ENCODE data around the gene CEP112. TPM values are rescaled to one million over a fixed set of nuclear protein-coding genes. Genes with fewer than 3 reads are reported as not detected.
A peak's percentile ranks its signal among the peaks of the same experiment; 100 is the strongest.

The CEP112 gene
- total RNA-seq, 2 donors from 2014 or later, result 18.9 to 21.0 TPM

- ATAC-seq, result no peak
- DNase-seq, result no peak
- intact Hi-C loops (cut with DNase I), result no loop called here
Measured at GRCh38 chr17:65660947-65661346, 531.0 kb downstream of the CEP112 start.

- DNase-seq (no peak), ATAC-seq (no peak)
- intact Hi-C loops (cut with DNase I), result no loop called here
Measured at GRCh38 chr17:65660078-65660477, 531.9 kb downstream of the CEP112 start.

DNA sequence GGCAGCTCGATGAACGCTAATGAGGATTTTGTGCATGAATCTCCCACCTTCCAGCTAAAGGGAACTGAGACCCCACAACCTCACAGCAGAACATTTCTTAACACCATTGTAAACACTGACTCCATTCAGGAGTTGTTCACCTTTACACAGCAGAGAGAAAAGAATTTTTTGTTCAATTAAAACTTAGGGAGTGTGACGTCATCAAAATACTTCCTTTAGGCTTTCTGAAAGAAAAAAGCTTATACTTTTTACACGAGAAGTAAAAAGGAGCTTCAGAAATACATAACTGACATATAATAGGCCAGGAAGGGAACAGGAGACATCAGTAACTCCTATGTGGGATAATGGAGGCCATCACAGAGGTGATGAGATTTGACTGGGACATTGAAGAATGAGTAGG, 532.4 kb downstream of the CEP112 start:
- intact Hi-C loops (cut with DNase I), result no loop called here
- ATAC-seq, result no peak
- DNase-seq, result no peak

DNA sequence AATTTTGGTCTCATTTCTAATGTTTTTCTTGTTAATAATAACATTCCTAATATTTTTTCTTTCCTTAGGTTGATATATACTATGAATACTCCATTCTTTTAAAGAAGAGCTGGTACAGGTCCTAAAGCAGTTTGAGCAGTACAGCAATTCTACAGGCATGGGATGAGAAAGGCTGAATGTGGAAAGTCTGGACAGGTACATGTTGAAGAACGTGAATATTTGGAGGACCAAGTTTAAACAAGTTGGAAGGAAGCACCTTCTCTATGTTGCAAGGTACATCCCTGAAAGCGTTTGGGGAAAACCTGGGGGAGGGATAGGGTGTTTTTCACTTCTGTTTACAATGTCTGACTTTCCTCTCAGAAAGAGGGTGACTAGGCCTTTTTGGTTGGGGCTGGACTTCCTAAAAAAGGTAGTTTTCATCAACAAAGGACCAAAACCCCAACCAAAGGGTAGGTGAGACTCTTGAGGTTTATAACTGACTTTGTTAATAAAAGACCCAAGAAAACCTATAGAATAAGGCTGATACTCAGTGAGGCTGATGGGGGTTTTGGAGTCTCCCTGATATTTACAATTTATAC, 534.6 kb downstream of the CEP112 start:
- intact Hi-C loops (cut with DNase I), result no loop called here
- ATAC-seq (no peak), DNase-seq (no peak)

- no peak for DNase-seq
- intact Hi-C loops (cut with DNase I), result no loop called here
- no peak for ATAC-seq
Measured at GRCh38 chr17:65656390-65657250, 535.3 kb downstream of the CEP112 start.

GRCh38 chr17:65655706-65656105, 536.2 kb downstream of the CEP112 start:
- no peak for DNase-seq
- ATAC-seq, result no peak
- intact Hi-C loops (cut with DNase I), result no loop called here

DNA sequence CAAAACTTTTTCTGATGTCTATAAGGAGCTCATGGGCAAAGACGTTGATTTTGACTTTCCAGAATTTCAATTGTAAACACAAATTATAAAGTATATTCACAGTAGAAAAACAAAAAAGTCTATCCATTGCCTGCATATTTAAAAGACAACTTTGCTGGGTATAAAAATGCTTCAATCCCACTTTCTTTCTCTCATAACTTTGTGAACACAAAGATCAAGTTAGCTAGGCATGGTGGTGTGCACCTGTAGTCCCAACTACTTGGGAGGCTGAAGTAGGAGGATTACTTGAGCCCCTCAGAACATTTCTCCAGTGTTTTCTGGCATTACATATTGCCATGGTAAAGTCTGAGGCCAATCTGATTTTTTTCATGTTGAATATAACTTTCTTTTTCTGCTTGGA, 547.4 kb downstream of the CEP112 start:
- intact Hi-C loops (cut with DNase I), result no loop called here
- ATAC-seq, result no peak
- no peak for DNase-seq

GRCh38 chr17:65638221-65638975, 553.5 kb downstream of the CEP112 start:
- intact Hi-C loops (cut with DNase I), result no loop called here
- DNase-seq (no peak), ATAC-seq (peak in 1 of 2 donors; percentile 25)

DNA sequence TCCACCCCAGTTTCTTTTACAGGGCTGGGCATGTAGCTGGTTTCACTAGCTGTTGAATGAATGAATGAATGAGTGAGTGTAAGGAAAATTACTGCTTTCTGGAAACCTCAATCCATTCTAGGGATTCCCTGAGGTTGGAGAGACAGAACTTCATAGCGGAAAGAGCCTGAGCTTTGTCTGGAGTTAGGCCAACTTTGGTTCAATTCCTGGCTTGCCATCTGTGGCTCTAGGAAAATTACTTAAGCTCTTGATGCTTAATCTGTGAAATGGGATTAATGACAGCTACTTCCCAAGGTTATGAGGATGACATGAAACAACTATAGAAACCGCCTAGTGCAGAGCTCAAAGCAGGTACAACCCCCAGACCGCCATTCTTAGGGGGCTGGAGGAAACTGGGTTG, 554.1 kb downstream of the CEP112 start:
- DNase-seq (no peak), ATAC-seq (no peak)
- intact Hi-C loops (cut with DNase I), result no loop called here

GRCh38 chr17:65634533-65634932, 557.4 kb downstream of the CEP112 start:
- no peak for DNase-seq
- ATAC-seq, result no peak
- intact Hi-C loops (cut with DNase I), result no loop called here

- ATAC-seq (no peak), DNase-seq (no peak)
- intact Hi-C loops (cut with DNase I), result no loop called here
Measured at GRCh38 chr17:65633988-65634387, 557.9 kb downstream of the CEP112 start.

GRCh38 chr17:65633146-65633881, 558.6 kb downstream of the CEP112 start:
- DNase-seq (no peak), ATAC-seq (no peak)
- intact Hi-C loops (cut with DNase I), result no loop called here

- DNase-seq (no peak), ATAC-seq (no peak)
- intact Hi-C loops (cut with DNase I), result no loop called here
Measured at GRCh38 chr17:65630502-65630901, 561.4 kb downstream of the CEP112 start.

DNA sequence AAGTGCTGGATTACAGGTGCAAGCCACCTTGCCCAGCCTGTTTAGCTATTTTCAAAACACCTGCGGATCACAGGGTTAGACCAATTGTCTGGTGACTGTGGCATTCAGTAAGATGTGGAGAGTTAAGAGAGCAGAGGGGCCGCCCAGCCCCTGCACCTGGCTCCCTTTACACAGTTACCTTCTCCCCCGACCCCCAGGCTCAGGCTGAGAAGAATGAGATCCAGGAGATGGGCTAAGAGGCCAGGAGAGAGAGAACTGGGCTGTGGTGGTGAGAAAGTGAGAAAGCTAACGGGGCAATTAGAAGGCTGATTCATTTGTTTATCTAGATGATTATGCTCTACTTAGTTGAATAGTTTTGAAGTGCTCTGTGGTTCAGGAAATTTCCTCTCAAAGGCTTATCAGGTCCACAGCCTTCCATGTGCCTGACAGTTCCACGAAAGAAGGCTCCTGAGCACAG, 562.7 kb downstream of the CEP112 start:
- ATAC-seq, result no peak
- intact Hi-C loops (cut with DNase I), result no loop called here
- no peak for DNase-seq

DNA sequence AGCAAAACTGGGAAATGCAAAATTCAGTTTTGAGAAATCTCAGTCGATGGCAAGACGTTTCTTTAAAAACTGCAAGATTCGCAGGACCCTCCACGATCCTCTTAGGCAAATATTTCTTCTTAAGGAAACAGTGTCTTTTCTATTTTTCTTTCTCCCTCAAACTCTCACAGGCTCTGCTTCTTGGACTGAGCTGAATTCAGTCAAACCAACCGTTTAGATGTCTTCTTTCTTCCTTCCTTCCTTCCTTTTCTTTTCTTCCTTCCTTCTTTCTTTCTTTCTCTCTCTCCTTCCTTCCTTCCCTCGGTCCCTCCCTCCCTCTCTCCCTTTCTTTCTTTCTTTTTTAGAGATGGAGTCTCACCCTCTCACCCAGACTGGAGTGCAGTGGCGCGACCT, 563.3 kb downstream of the CEP112 start:
- intact Hi-C loops (cut with DNase I), result no loop called here
- ATAC-seq (no peak), DNase-seq (no peak)

DNA sequence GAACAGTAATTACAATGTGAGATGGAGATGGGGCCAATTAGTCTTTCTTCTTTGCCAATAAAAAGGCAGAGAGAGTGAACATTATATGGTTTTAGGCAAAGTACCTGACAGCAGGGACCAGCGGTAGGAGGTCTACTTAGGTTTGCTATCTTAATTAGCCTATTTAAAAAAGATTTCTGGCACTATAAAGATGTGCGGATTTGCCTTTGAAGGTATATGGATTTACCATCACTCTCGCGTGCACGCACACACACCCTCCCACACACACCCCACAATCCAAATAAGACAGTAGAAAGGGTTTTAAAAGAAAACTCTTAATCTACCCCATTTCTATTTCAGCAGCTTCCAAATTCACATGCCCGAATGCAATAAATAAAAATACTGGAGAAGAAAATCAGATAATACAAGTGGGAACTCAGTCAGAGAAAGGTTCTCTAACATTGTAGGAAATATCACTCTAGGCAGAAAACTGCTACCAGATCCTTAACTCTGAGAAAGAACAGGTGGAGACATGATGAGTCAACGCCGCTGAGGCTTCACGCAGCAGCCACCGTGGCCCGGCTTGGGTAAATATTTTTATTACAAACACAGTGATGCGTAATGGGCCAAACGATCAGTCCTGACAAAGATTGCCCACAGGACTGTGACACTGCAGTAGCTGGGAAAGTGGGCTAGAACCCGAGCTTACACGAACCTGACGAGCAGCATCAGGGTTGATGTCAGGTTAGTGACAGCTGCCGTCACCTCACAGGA, 563.9 kb downstream of the CEP112 start:
- intact Hi-C loops (cut with DNase I), result no loop called here
- no peak for DNase-seq

DNA sequence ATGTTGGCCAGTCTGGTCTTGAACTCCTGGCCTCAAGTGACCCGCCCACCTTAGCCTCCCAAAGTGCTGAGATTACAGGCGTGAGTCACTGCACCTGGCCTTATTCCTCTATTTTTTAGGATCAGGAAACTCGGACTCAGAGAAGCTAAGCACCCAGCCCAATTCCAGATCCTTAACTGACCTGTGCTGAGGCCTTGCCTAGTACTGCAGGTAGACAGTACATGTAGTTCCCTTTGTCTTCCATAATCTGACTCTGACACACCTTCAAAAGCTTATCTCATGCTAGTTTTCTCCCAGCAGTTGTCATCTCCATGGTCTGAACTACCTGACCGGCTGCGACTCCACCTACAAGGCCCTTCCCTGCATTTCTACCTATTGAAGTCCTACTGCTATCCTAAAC, 564.8 kb downstream of the CEP112 start:
- DNase-seq, result no peak
- intact Hi-C loops (cut with DNase I), result no loop called here
- no peak for ATAC-seq

More for the DNA sequence above, 563.9 kb downstream of the CEP112 start:
- peak in 1 of 2 donors; percentile 59 for ATAC-seq

DNA sequence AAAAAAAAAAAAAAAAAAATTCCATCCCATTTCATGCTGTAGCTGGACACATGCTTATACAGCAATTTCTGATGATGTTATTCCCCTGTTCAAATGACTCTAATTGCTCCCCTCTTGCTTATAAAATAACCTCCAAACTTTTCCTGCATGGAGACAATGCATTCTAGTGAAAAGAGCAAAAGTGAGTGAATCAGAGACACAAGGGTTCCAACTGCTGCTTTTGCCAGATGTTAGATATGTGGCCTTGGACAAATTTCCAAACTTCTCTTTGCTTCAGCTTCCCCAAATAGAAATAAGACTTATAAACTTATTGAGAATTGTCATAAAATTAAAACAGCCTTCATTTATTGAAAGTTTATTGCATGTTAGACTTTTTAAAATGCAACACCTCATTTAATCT, 565.5 kb downstream of the CEP112 start:
- intact Hi-C loops (cut with DNase I), result no loop called here
- no peak for ATAC-seq
- DNase-seq, result no peak

GRCh38 chr17:65618516-65618915, 573.4 kb downstream of the CEP112 start:
- no peak for DNase-seq
- intact Hi-C loops (cut with DNase I), result no loop called here
- ATAC-seq, result no peak

Data from left cardiac atrium (tissue), 4 donors.